HG02642 (cell line): ENCODE data around the gene PRKRA.
"Not testable (repeated sequence)": the region's sequence is repeated elsewhere in the genome, so short reads cannot be mapped to it uniquely, and the experiment has no call there.

Source experiments
- ATAC-seq: cut with Tn5 transposase; IDR thresholded peaks from one replicate; pipeline ENCODE4 v1.9.1; 2021; ENCODE audit warnings: mild to moderate bottlenecking; ENCODE audit not compliant: unreplicated experiment, poor library complexity

PRKRA gene

DNA sequence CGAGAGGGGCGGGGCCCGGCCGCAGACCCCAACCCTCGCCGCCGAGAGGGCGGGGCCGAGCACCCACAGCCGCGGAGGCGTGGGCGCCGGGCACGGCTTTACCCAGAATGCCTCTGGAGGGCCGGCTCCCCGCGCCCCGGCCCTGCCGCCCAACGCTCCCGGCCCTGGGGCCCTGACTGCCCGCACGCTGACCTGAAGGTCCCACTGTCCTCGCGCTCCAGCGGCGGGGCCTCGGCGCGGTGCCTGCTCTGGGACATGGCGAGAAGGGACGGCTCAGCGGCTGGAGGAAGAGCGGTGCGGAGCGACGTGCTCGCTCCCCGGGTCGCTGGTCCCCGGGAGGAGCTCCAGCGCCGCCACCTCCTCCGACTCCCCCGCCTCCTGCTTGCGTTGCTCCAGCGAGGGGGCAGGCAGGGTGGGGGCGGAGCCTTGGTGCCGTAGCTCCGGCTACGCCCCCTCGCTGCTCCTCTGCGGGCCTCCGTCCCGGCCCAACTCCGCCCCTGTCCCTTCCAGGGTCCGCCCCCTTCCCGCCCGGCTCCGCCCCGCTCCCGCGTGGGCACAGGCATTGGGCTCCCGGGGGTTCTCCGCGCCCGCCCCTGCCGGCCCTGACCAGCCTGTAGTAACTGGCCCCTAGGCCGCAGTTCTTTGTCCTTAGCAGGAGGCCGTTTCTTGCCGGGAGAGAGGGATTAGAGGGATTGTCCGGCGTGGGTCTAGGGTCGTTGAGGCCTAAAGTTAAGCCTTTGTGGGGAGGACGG is at the start of gene PRKRA, which contains the start of gene PJVK:
Gene PRKRA (minus strand): TSS at position 402 of the 752 bp plus-strand sequence. CDS start 145 bp downstream, at position 257.
Gene PJVK (plus strand): TSS at position 605 of the 752 bp plus-strand sequence. CDS start 2,032 bp downstream, outside the sequence.
- peak; percentile 87 for ATAC-seq

- ATAC-seq = no peak
Measured at GRCh38 chr2:178499640-178500039, 48.7 kb upstream of the PRKRA start.

GRCh38 chr2:178498137-178498536 is 47.2 kb upstream of the PRKRA start:
- ATAC-seq = no peak

- ATAC-seq = no peak
Measured at GRCh38 chr2:178496049-178496448, 45.1 kb upstream of the PRKRA start.

DNA sequence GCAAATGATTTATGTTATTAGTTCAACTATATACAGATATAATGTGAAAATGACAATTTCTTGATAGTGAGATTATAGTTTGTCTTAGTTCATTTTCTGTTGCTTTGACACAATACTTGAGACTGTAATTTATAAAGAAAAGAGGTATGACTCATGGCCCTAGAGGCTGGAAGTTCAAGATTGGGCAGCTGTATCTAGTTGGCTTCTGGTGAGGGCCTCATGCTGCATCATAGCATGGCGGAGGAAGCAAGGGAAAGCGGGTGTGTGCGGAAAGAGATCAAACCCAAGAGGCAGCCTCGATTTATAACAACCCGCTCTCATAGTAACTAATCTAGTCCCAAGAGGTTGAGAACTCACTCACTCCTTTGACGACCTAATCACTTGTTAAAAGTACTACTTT is 40.6 kb upstream of the PRKRA start:
- no peak for ATAC-seq

- ATAC-seq = no peak
Measured at GRCh38 chr2:178485356-178485755, 34.4 kb upstream of the PRKRA start.

DNA sequence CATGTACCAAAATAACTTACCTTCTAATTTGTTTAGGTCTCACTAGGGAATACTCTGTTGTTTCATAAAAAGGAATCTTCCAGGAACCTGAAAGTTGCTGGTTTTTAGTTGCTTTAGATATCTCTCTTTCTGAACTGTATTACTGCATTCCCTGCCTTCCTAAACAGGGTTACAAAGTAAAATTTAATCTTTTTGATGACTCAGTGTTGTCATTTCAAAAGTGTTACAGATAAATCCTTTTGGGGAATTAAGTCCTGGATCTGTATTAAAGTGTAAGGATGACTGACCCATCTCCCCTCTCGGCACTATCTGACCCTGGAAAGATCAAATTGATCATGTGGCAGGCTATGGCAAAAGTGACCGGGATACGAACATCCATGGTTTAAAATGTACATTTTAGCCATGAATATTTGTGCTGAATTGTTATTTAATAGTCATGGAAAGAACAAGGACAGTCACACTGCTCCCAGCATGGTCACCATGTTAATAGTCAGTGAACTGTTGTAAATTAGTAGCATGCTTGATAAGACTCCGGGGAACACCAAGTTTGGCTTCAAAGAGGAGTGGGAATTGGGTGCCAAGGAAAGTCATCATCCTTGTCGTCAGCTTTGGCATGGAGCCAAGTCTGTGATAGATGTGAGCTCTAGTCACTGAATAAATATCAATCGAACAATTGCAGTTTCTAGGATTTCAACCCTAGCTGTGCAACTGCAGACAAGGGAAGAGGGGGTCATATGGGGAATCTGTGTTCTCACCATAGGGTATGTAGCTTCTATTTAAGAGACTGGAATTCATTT is 33.5 kb upstream of the PRKRA start:
- no peak for ATAC-seq

- ATAC-seq = peak; percentile 13
Measured at GRCh38 chr2:178482437-178482836, 31.5 kb upstream of the PRKRA start.

- ATAC-seq = peak; percentile 83
Measured at GRCh38 chr2:178480227-178481181, 29.5 kb upstream of the PRKRA start, which contains the start of gene PLEKHA3. PLEKHA3 (plus strand) TSS chr2:178480457; CDS start chr2:178480870, 413 bp downstream.

DNA sequence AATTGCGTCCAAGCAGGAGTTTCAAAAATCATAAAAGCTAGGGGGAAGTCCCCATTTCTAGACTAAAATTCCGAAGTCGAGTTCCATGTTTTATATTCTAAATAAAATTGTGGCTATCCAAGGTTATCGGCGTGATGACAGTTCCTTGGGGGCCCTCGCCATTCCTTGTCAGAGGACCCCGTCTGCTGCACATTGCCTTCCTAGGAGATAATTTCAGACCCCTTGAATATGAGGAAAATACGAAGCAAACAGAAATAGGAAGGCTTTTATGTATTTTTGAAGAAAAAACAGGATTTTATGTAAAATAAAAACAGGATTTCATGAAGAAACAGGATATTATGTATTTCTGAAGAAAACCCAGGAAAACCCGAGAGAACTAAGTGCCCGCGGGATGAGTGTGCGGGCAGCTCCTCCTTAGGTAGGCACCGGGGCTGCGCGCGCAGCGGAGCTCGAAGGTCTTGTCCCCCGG is 28.8 kb upstream of the PRKRA start:
- no peak for ATAC-seq

- no peak for ATAC-seq
Measured at GRCh38 chr2:178479275-178479616, 28.3 kb upstream of the PRKRA start.

DNA sequence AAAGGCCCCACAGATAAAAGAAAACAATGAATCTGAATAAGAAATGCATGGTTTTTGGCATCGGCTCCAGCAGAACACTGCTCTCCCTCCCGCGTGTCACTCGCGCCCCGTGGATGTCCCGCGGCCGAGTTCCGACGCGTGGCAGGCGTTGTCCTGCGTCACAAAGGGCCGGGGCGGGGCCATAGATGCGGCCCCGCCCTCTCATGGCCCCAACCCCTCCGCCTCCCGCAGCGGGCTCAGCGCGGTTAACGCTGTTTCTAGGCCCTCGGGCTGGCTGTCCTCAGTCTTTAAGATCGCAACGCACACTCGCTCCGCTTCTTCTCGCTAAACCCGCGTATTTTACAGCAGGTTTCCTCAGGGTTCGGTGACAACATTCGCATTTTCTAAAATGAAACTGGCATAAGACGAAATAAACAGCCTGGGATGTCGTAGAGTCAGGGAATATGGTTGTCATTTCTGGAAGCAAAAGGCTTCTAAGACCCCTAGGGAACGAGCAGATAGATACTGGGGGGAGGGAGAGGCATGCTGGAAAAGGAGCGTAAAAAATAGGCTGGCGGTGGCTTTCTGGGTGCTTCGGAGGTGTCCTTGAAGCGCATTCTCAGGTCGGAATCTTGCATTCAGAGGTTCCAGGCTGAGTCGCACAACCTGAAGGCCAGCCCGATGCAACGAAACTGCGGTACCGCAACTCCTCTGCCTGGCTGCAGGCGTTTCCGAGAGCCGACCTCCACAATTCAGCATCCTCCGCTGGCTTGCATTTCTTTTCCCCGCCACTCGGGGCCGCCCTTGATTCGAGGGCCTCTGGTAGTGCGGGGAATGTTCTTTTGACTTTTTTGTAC is 27.7 kb upstream of the PRKRA start, which contains the start of gene FKBP7:
Gene FKBP7 (minus strand): TSS at position 162 of the 836 bp plus-strand sequence. CDS start 101 bp downstream, at position 61.
- ATAC-seq = peak; percentile 47

DNA sequence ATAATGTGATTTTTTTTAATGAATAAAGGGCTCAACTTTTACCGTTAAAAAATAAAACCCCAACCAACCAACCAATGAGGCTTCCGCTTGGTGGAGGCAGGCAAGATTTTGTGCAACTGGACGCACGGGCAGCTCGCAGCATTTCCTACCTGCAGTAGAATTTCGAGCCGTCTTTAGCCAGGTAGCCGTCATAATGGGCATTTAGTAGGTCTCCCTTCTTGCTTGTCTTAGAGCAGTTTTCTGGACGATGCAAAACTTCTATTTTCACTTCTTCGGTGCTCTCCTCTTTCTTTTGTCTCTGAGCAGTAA is 27.1 kb upstream of the PRKRA start:
- no peak for ATAC-seq

- ATAC-seq = no peak
Measured at GRCh38 chr2:178477443-178478129, 26.6 kb upstream of the PRKRA start.

GRCh38 chr2:178476477-178476876 is 25.5 kb upstream of the PRKRA start:
- no peak for ATAC-seq

DNA sequence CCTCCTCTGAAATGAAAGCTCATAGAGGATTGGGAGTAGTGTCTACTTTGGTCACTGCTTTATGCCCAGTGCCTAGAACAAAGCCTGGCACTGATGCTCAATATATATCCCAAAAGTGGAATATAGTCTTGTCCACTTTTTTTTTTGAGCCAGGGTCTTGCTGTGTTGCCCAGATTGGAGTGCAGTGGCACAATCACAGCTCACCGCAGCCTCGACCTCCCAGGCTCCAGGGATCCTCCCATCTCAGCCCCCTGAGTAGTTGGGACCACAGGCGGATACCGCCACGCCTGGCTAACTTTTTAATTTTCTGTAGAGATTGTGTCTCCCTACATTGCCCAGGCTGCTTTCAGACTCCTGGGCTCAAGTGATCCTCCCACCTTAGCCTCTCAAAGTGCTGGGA is 23.6 kb upstream of the PRKRA start:
- ATAC-seq = no peak

- no peak for ATAC-seq
Measured at GRCh38 chr2:178473931-178474330, 23.0 kb upstream of the PRKRA start.

GRCh38 chr2:178473373-178473772 is 22.4 kb upstream of the PRKRA start:
- no peak for ATAC-seq

- ATAC-seq = not testable (repeated sequence)
Measured at GRCh38 chr2:178471313-178471712, 20.3 kb upstream of the PRKRA start.
